Prostate gland (tissue), 2 donors: ENCODE measurements around the gene PIAS3.

Source experiments
- POLR2A ChIP-seq: fragments of 450-650 bp; IDR thresholded peaks from one replicate; pipeline ENCODE4 v1.6.1; 2016; ENCODE audit warnings: antibody characterized with exemption, mild to moderate bottlenecking
- POLR2AphosphoS5 ChIP-seq: sonication (generic); formaldehyde crosslinking; IDR thresholded peaks from one replicate; pipeline ENCODE4 v1.6.1; 2017; ENCODE audit warnings: antibody characterized with exemption
- TF ChIP-seq, protein P1 (sequence below), 4 experiments: fragments of 200-600 bp in 2 of 4; fragments of 450-650 bp in 2 of 4; sonication (generic) in 2 of 4; IDR thresholded peaks; 1 replicate in 3 of 4; 2 replicates in 1 of 4; pipeline ENCODE4 v1.5.1; 2016 to 2019; ENCODE audit warnings: antibody characterized with exemption in 4 of 4, mild to moderate bottlenecking in 2 of 4, moderate library complexity in 2 of 4

- TF ChIP-seq, protein P1, sequence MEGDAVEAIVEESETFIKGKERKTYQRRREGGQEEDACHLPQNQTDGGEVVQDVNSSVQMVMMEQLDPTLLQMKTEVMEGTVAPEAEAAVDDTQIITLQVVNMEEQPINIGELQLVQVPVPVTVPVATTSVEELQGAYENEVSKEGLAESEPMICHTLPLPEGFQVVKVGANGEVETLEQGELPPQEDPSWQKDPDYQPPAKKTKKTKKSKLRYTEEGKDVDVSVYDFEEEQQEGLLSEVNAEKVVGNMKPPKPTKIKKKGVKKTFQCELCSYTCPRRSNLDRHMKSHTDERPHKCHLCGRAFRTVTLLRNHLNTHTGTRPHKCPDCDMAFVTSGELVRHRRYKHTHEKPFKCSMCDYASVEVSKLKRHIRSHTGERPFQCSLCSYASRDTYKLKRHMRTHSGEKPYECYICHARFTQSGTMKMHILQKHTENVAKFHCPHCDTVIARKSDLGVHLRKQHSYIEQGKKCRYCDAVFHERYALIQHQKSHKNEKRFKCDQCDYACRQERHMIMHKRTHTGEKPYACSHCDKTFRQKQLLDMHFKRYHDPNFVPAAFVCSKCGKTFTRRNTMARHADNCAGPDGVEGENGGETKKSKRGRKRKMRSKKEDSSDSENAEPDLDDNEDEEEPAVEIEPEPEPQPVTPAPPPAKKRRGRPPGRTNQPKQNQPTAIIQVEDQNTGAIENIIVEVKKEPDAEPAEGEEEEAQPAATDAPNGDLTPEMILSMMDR (IDR thresholded peaks at IDR 0.05) = no peak
- TF ChIP-seq POLR2A (no peak), POLR2AphosphoS5 (no peak)
These were observed 1.7 kb downstream of the PIAS3 start for GRCh38 chr1:145857170-145857569.
